ENCODE measurements around the gene TBC1D5.

Gene TBC1D5

GRCh38 chr3:17761563-17761962 lies 19.1 kb upstream of the TBC1D5 start:
- H3K4me1 Mint-ChIP-seq (ENCODE audit: low read depth): no peaks in the 10 kb centered on the region
- no peak overlapping the region for H3K4me3 Mint-ChIP-seq
- no peaks in the 10 kb centered on the region for H3K9me3 Mint-ChIP-seq
- H3K27me3 Mint-ChIP-seq: peaks cover 5% of the 10 kb centered on the region
- no peak for DNase-seq
- no peaks in the 10 kb centered on the region for H3K36me3 Mint-ChIP-seq (ENCODE audit: low read depth)
- no peak overlapping the region for H3K27ac Mint-ChIP-seq

GRCh38 chr3:17759901-17760300 lies 17.5 kb upstream of the TBC1D5 start:
- Mint-ChIP-seq H3K4me1 (ENCODE audit: low read depth) (peaks cover 8% of the 10 kb centered on the region), H3K27me3 (peaks cover 5% of the 10 kb centered on the region), H3K27ac (no peak overlapping the region), H3K4me3 (no peak overlapping the region), H3K36me3 (ENCODE audit: low read depth) (no peaks in the 10 kb centered on the region), H3K9me3 (no peaks in the 10 kb centered on the region)
- DNase-seq: no peak

- Mint-ChIP-seq H3K27ac (no peak overlapping the region), H3K36me3 (ENCODE audit: low read depth) (no peaks in the 10 kb centered on the region), H3K4me1 (ENCODE audit: low read depth) (peaks cover 8% of the 10 kb centered on the region), H3K4me3 (no peak overlapping the region), H3K9me3 (no peaks in the 10 kb centered on the region), H3K27me3 (peaks cover 5% of the 10 kb centered on the region)
- no peak for DNase-seq
These were observed 13.4 kb upstream of the TBC1D5 start for GRCh38 chr3:17755836-17756235.

DNA sequence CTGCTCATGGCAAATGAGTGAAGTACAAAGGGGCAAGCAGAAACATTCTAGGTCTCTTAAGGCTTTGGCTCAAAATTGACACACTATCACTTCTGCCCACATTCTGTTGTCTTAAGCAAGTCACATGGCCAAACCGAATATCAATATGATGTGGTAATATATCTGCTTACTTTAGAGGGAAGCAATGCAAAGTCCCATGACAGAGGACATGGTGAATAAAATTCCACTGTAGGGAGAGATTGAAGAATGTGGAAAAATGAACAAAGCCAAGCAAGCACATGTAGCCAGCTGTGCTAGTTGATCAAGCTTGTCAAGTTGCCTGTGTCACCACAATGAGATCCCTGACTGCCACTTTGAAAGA lies 11.2 kb upstream of the TBC1D5 start:
- H3K4me3 Mint-ChIP-seq: no peak overlapping the region
- no peaks in the 10 kb centered on the region for H3K36me3 Mint-ChIP-seq (ENCODE audit: low read depth)
- H3K4me1 Mint-ChIP-seq (ENCODE audit: low read depth): peaks cover 20% of the 10 kb centered on the region
- no peak overlapping the region for H3K27ac Mint-ChIP-seq
- DNase-seq: no peak
- peaks cover 5% of the 10 kb centered on the region for H3K27me3 Mint-ChIP-seq
- no peaks in the 10 kb centered on the region for H3K9me3 Mint-ChIP-seq

DNA sequence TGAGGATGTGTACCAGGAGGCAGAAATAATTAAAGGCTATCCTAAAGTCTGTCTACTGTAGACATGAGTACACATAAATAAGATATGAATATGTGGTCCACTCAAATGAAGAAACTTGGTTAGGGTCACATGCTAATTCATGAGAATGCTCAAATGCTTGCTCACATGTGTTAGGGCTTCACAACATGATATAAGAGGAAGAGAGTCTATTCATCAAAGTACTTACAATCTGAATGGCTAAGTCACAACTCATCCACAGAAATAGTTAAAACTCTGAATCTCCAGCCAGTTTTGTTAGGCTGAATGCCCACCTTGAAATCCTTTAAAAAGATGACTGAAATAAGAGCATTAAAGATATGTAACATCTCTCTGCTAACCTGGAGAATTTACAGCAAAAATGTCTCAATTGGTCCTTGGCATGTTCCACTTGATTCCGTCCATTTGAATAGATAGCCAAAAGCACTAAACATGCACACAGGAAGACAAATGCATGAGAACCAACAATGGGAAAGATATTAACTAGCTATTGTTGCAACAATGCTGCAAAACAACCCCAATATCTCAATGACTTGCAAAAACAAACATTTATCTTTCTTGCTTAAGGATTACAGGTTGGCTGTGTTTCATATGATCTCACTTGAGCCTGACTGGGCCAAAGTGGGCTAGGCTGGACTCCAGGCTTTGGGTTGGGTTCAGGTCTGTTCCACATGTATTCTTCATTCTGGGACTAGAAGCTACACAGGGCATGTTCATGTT lies 10.6 kb upstream of the TBC1D5 start:
- DNase-seq: no peak
- H3K9me3 Mint-ChIP-seq: no peaks in the 10 kb centered on the region
- peaks cover 5% of the 10 kb centered on the region for H3K27me3 Mint-ChIP-seq
- H3K4me3 Mint-ChIP-seq: no peak overlapping the region
- H3K4me1 Mint-ChIP-seq (ENCODE audit: low read depth): peaks cover 20% of the 10 kb centered on the region
- no peaks in the 10 kb centered on the region for H3K36me3 Mint-ChIP-seq (ENCODE audit: low read depth)
- H3K27ac Mint-ChIP-seq: no peak overlapping the region

DNA sequence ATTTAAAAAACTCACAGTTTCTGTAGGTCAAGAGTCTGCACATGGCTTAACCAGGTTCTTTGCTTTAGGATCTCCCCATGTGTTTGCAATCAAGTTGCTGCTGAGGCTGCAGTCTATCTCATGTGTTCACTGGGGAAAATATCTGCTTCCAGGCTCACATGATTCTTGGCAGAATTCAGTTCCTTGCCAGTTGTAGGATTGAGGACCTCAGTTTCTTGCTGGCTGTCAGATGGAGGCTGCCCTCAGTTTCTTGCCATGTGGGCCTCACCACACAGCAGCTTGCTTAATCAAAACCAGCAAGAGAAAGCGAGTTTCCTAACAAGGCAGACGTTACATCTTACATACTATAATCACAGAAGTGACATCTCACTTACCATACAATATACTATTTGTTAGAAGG lies 10.0 kb upstream of the TBC1D5 start:
- DNase-seq: no peak
- peaks cover 5% of the 10 kb centered on the region for H3K27me3 Mint-ChIP-seq
- H3K4me3 Mint-ChIP-seq: no peak overlapping the region
- H3K27ac Mint-ChIP-seq: no peak overlapping the region
- no peaks in the 10 kb centered on the region for H3K9me3 Mint-ChIP-seq
- no peaks in the 10 kb centered on the region for H3K36me3 Mint-ChIP-seq (ENCODE audit: low read depth)
- H3K4me1 Mint-ChIP-seq (ENCODE audit: low read depth): peaks cover 23% of the 10 kb centered on the region

DNA sequence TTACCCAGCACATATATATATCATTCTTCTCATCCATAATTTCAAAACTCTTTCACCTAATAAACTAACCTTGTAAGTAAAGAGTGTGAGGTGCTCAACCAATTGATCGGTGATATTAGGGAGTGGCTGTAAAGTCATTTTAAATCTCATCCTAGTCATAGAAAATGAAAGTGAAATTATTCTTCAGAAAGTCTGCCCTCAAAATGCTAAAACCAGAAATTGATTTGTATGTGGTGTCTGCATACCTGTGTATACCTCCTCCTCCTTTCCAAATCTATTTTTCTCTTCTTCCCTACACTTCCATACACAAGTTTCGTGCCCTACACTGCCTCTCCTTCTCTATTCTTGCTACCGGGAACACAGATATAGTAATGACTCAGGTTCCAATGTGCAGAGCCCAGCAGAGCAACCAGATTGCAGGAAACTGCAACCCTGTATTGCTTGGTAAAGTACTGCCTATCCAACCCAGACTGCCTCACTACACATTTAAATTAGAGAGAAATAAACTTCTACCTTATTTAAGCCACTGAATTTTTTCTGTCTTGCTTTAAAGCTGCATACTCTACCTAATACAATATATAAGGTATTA lies 7.4 kb upstream of the TBC1D5 start:
- H3K4me3 Mint-ChIP-seq: peak overlapping the region; percentile 42
- no peak for DNase-seq
- H3K9me3 Mint-ChIP-seq: no peaks in the 10 kb centered on the region
- H3K27me3 Mint-ChIP-seq: no peaks in the 10 kb centered on the region
- peaks cover 18% of the 10 kb centered on the region for H3K4me1 Mint-ChIP-seq (ENCODE audit: low read depth)
- H3K27ac Mint-ChIP-seq: no peak overlapping the region
- H3K36me3 Mint-ChIP-seq (ENCODE audit: low read depth): no peaks in the 10 kb centered on the region

DNA sequence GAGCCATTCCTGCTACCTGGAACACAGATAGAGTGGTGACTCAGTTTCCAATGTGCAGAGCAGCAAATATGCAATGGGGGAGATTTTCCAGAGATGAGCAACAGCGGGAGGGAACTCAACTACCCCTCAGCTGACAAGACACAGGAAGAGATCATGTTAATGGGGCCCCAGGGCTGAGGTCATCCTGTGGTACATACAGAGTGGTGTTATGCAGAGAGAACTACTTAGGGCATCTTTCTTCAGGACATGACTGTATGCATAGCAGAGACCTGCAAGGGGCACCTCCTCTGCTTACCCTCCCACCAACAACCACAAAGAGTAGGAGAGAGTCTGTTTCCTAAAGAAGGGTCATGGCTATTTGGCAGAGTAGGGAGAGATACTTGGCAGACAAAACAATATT lies 6.8 kb upstream of the TBC1D5 start:
- Mint-ChIP-seq H3K27ac (no peak overlapping the region), H3K27me3 (no peaks in the 10 kb centered on the region), H3K4me3 (peak overlapping the region; percentile 42), H3K36me3 (ENCODE audit: low read depth) (no peaks in the 10 kb centered on the region), H3K9me3 (no peaks in the 10 kb centered on the region), H3K4me1 (ENCODE audit: low read depth) (peaks cover 18% of the 10 kb centered on the region)
- DNase-seq: no peak

DNA sequence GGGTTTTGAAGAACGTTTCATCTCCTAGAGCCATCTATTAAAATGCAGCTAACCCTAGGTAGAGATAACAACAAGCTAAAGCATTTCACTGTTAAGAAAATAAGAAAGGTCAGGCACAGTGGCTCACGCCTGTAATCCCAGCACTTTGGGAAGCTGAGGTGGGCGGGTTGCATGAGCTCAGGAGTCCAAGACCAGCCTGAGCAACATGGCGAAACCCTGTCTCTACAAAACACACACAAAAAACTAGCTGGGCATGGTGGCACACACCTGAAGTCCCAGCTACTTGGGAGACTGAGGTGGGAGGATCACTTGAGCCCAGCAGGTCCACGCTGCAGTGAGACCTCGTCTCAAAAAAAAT lies 5.4 kb upstream of the TBC1D5 start:
- Mint-ChIP-seq H3K36me3 (ENCODE audit: low read depth) (no peaks in the 10 kb centered on the region), H3K4me1 (ENCODE audit: low read depth) (peaks cover 28% of the 10 kb centered on the region), H3K27me3 (no peaks in the 10 kb centered on the region), H3K9me3 (no peaks in the 10 kb centered on the region), H3K4me3 (no peak overlapping the region), H3K27ac (no peak overlapping the region)
- DNase-seq: no peak

DNA sequence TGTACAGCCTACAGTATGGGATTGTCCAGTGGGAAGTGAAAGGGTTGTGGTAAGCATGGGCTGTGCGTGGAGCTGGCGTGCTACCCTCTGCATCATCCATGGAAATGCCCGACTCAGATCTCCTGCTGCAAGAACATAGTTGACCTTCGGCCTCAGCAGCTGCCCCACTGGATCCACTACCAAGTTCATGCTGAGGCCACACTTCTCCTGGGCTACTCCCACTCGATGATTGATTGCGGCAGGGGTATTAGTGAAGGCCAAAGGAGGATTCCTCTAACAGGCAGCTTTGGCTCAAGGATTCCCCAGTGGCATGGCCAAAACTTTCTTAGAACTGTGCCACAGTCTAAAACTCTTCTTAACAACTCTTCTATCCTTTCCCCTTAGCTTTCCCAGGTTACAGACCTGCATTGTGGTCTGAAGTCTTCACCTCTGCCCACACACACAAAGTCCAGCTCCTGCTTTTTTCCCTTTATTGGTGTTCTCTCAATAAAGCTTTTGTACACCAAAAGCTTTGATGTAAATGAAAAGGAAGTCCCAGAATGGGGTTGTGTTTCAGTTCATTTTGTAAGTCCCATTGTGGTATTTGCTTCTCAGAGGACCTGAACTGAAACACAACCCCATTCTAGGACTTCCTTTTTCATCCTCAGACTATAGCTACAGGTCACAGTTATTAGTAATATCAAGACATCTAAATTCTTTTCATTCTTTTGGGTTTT lies 4.9 kb upstream of the TBC1D5 start:
- H3K9me3 Mint-ChIP-seq: no peaks in the 10 kb centered on the region
- H3K27me3 Mint-ChIP-seq: no peaks in the 10 kb centered on the region
- peaks cover 28% of the 10 kb centered on the region for H3K4me1 Mint-ChIP-seq (ENCODE audit: low read depth)
- H3K27ac Mint-ChIP-seq: no peak overlapping the region
- DNase-seq: no peak
- H3K36me3 Mint-ChIP-seq (ENCODE audit: low read depth): peaks cover under 1% of the 10 kb centered on the region
- H3K4me3 Mint-ChIP-seq: no peak overlapping the region

- DNase-seq: no peak
- H3K36me3 Mint-ChIP-seq (ENCODE audit: low read depth): peaks cover 8% of the 10 kb centered on the region
- no peaks in the 10 kb centered on the region for H3K27me3 Mint-ChIP-seq
- H3K4me1 Mint-ChIP-seq (ENCODE audit: low read depth): peaks cover 33% of the 10 kb centered on the region
- H3K27ac Mint-ChIP-seq: no peak overlapping the region
- no peaks in the 10 kb centered on the region for H3K9me3 Mint-ChIP-seq
- H3K4me3 Mint-ChIP-seq: no peak overlapping the region
These were observed 3.5 kb upstream of the TBC1D5 start for GRCh38 chr3:17745894-17746293.

- H3K4me3 Mint-ChIP-seq: no peak overlapping the region
- no peak overlapping the region for H3K27ac Mint-ChIP-seq
- no peaks in the 10 kb centered on the region for H3K9me3 Mint-ChIP-seq
- no peaks in the 10 kb centered on the region for H3K27me3 Mint-ChIP-seq
- peaks cover 14% of the 10 kb centered on the region for H3K36me3 Mint-ChIP-seq (ENCODE audit: low read depth)
- H3K4me1 Mint-ChIP-seq (ENCODE audit: low read depth): peaks cover 39% of the 10 kb centered on the region
- no peak for DNase-seq
These were observed 2.9 kb upstream of the TBC1D5 start for GRCh38 chr3:17745301-17745700.

- Mint-ChIP-seq H3K9me3 (no peaks in the 10 kb centered on the region), H3K27me3 (no peaks in the 10 kb centered on the region), H3K27ac (no peak overlapping the region), H3K36me3 (ENCODE audit: low read depth) (peaks cover 16% of the 10 kb centered on the region), H3K4me3 (no peak overlapping the region), H3K4me1 (ENCODE audit: low read depth) (peaks cover 39% of the 10 kb centered on the region)
- DNase-seq: no peak
These were observed 2.3 kb upstream of the TBC1D5 start for GRCh38 chr3:17744693-17745092.

GRCh38 chr3:17743658-17743995 lies 1.2 kb upstream of the TBC1D5 start:
- DNase-seq: no peak
- Mint-ChIP-seq H3K36me3 (ENCODE audit: low read depth) (peaks cover 20% of the 10 kb centered on the region), H3K4me1 (ENCODE audit: low read depth) (peaks cover 39% of the 10 kb centered on the region), H3K4me3 (peak overlapping the region; percentile 95), H3K9me3 (no peaks in the 10 kb centered on the region), H3K27me3 (no peaks in the 10 kb centered on the region), H3K27ac (peak overlapping the region; percentile 90)

GRCh38 chr3:17742880-17743657 lies 638 bp upstream of the TBC1D5 start:
- Mint-ChIP-seq H3K9me3 (no peaks in the 10 kb centered on the region), H3K27ac (peak overlapping the region; percentile 90), H3K36me3 (ENCODE audit: low read depth) (peaks cover 20% of the 10 kb centered on the region), H3K4me3 (peak overlapping the region; percentile 95), H3K27me3 (no peaks in the 10 kb centered on the region), H3K4me1 (ENCODE audit: low read depth) (peaks cover 43% of the 10 kb centered on the region)
- no peak for DNase-seq
